BLaER1 (cell line): Measurements from ENCODE around the gene FXR2.

Experiments used
- H3K27ac ChIP-seq: shearing (Covaris generic); formaldehyde crosslinking; 2 replicates; pipeline ENCODE4 v1.8.1; 2022
- H3K27me3 ChIP-seq: shearing (Covaris generic); formaldehyde crosslinking; 2 replicates; pipeline ENCODE4 v1.8.1; 2022
- H3K36me3 ChIP-seq: shearing (Covaris generic); formaldehyde crosslinking; 2 replicates; pipeline ENCODE4 v1.8.1; 2022
- H3K4me1 ChIP-seq: shearing (Covaris generic); formaldehyde crosslinking; 2 replicates; pipeline ENCODE4 v1.8.1; 2022
- H3K4me2 ChIP-seq: shearing (Covaris generic); formaldehyde crosslinking; 2 replicates; pipeline ENCODE4 v1.8.1; 2022
- H3K4me3 ChIP-seq: shearing (Covaris generic); formaldehyde crosslinking; 2 replicates; pipeline ENCODE4 v1.8.1; 2022
- H3K9ac ChIP-seq: shearing (Covaris generic); formaldehyde crosslinking; 2 replicates; pipeline ENCODE4 v1.8.1; 2022
- H3K9me3 ChIP-seq: shearing (Covaris generic); formaldehyde crosslinking; 2 replicates; pipeline ENCODE4 v1.8.1; 2022
- H4K20me1 ChIP-seq: shearing (Covaris generic); formaldehyde crosslinking; 2 replicates; pipeline ENCODE4 v1.8.1; 2022
- Cebpa-rat ChIP-seq: shearing (Covaris generic); IDR thresholded peaks from 2 replicates; pipeline ENCODE4 v1.8.1; 2022

Gene FXR2

GRCh38 chr17:7580604-7581575, 33.8 kb downstream of the FXR2 start:
- Histone ChIP-seq H3K4me2 (peak overlapping the region; percentile 98), H3K9me3 (no peaks in the 10 kb centered on the region), H3K4me3 (no peak overlapping the region; the same call in 1 of the 2 replicates), H4K20me1 (peaks cover 46% of the 10 kb centered on the region), H3K27me3 (no peaks in the 10 kb centered on the region), H3K27ac (peak overlapping the region; percentile 96), H3K36me3 (peaks cover 51% of the 10 kb centered on the region), H3K4me1 (peaks cover 89% of the 10 kb centered on the region), H3K9ac (peak overlapping the region; percentile 95)
- TF ChIP-seq Cebpa-rat = no peak

- H3K27ac ChIP-seq = peak overlapping the region; percentile 96
- peaks cover 93% of the 10 kb centered on the region for H3K4me1 ChIP-seq
- no peaks in the 10 kb centered on the region for H3K27me3 ChIP-seq
- peaks cover 55% of the 10 kb centered on the region for H4K20me1 ChIP-seq
- no peak overlapping the region for H3K4me3 ChIP-seq
- H3K9ac ChIP-seq = peak overlapping the region; percentile 95
- TF ChIP-seq Cebpa-rat = no peak
- H3K9me3 ChIP-seq = no peaks in the 10 kb centered on the region
- peaks cover 55% of the 10 kb centered on the region for H3K36me3 ChIP-seq
- H3K4me2 ChIP-seq = peak overlapping the region; percentile 98
Measured at GRCh38 chr17:7579834-7580603, 34.7 kb downstream of the FXR2 start.

GRCh38 chr17:7579001-7579833, 35.5 kb downstream of the FXR2 start, which contains the start of gene CD68:
Gene CD68, plus strand, starts transcription at chr17:7579638. Its CDS starts 40 bp downstream, at chr17:7579678.
- H3K9ac ChIP-seq = peak within 1 kb of the TSS; percentile 95
- peaks cover 93% of the 10 kb centered on the region for H3K4me1 ChIP-seq
- H3K27ac ChIP-seq = peak within 1 kb of the TSS; percentile 96
- no peak within 1 kb of the TSS for H3K4me3 ChIP-seq
- TF ChIP-seq Cebpa-rat = peak; percentile 76
- no peaks in the 10 kb centered on the region for H3K27me3 ChIP-seq
- peak within 1 kb of the TSS; percentile 98 for H3K4me2 ChIP-seq
- no peaks in the 10 kb centered on the region for H3K9me3 ChIP-seq
- H4K20me1 ChIP-seq = peaks cover 63% of the 10 kb centered on the region
- peaks cover 63% of the 10 kb centered on the region for H3K36me3 ChIP-seq

GRCh38 chr17:7577327-7578199, 37.1 kb downstream of the FXR2 start:
- Histone ChIP-seq H3K9me3 (no peaks in the 10 kb centered on the region), H4K20me1 (peaks cover 77% of the 10 kb centered on the region), H3K4me1 (peaks cover 87% of the 10 kb centered on the region), H3K4me2 (peak overlapping the region; percentile 98), H3K4me3 (no peak overlapping the region), H3K27me3 (no peaks in the 10 kb centered on the region), H3K9ac (peak overlapping the region; percentile 13; the same call in 1 of the 2 replicates), H3K27ac (no peak overlapping the region), H3K36me3 (peaks cover 68% of the 10 kb centered on the region)
- no peak for TF ChIP-seq Cebpa-rat

- Histone ChIP-seq H3K9ac (peak overlapping the region; percentile 13; the same call in 1 of the 2 replicates), H3K4me2 (peak overlapping the region; percentile 98), H3K27ac (no peak overlapping the region), H4K20me1 (peaks cover 77% of the 10 kb centered on the region), H3K9me3 (no peaks in the 10 kb centered on the region), H3K4me3 (no peak overlapping the region), H3K36me3 (peaks cover 68% of the 10 kb centered on the region), H3K4me1 (peaks cover 78% of the 10 kb centered on the region), H3K27me3 (no peaks in the 10 kb centered on the region)
- no peak for TF ChIP-seq Cebpa-rat
Measured at GRCh38 chr17:7576432-7576937, 38.2 kb downstream of the FXR2 start.

GRCh38 chr17:7575959-7576358, 38.7 kb downstream of the FXR2 start:
- Histone ChIP-seq H3K4me1 (peaks cover 77% of the 10 kb centered on the region), H4K20me1 (peaks cover 77% of the 10 kb centered on the region), H3K36me3 (peaks cover 73% of the 10 kb centered on the region), H3K4me3 (0 out of 2 replicates have a peak overlapping the region, but pooled peaks have one; percentile 100), H3K27ac (no peak overlapping the region; the same call in 1 of the 2 replicates), H3K4me2 (peak overlapping the region; percentile 98), H3K9me3 (no peaks in the 10 kb centered on the region), H3K27me3 (no peaks in the 10 kb centered on the region), H3K9ac (peak overlapping the region; percentile 100)
- TF ChIP-seq Cebpa-rat = no peak

- H3K9ac ChIP-seq = peak overlapping the region; percentile 100
- peak overlapping the region; percentile 100; the same call in 1 of the 2 replicates for H3K4me3 ChIP-seq
- no peak overlapping the region; the same call in 1 of the 2 replicates for H3K27ac ChIP-seq
- H3K27me3 ChIP-seq = no peaks in the 10 kb centered on the region
- peak overlapping the region; percentile 98 for H3K4me2 ChIP-seq
- TF ChIP-seq Cebpa-rat = no peak
- H3K4me1 ChIP-seq = peaks cover 72% of the 10 kb centered on the region
- peaks cover 73% of the 10 kb centered on the region for H3K36me3 ChIP-seq
- no peaks in the 10 kb centered on the region for H3K9me3 ChIP-seq
- H4K20me1 ChIP-seq = peaks cover 77% of the 10 kb centered on the region
Measured at GRCh38 chr17:7575481-7575883, 39.2 kb downstream of the FXR2 start.
